Hepatocyte (in vitro differentiated cells): ENCODE results near the gene COQ10B.
"Not testable (repeated sequence)": the region's sequence is repeated elsewhere in the genome, so short reads cannot be mapped to it uniquely, and the experiment has no call there.

ENCODE experiments used
- EZH2phosphoT487 ChIP-seq: fragments of 200-600 bp; sonication (generic); IDR thresholded peaks from one replicate; pipeline ENCODE4 v1.6.1; 2018; ENCODE audit warnings: antibody characterized with exemption, mild to moderate bottlenecking, low read depth, moderate library complexity; ENCODE audit not compliant: unreplicated experiment, severe bottlenecking
- TF ChIP-seq, protein P1 (sequence below): fragments of 200-600 bp; sonication (generic); IDR thresholded peaks from 2 replicates; pipeline ENCODE4 v1.5.1; 2016; ENCODE audit warnings: antibody characterized with exemption, mild to moderate bottlenecking; ENCODE audit not compliant: poor library complexity

DNA sequence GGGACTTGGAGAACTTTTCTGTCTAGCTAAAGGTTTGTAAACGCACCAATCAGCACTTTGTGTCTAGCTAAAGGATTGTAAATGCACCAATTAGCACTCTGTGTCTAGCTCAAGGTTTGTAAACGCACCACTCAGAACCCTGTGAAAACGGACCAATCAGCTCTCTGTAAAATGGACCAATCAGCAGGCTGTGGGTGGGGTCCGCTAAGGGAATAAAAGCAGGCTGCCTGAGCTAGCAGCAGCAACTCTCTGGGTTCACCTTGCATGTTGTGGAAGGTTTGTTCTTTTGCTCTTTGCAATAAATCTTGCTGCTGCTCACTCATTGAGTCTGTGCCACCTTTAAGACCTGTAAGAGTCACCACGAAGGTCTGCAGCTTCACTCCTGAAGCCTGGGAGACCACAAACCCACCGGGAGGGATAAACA is 2.4 kb upstream of the COQ10B start:
- TF ChIP-seq, protein P1, sequence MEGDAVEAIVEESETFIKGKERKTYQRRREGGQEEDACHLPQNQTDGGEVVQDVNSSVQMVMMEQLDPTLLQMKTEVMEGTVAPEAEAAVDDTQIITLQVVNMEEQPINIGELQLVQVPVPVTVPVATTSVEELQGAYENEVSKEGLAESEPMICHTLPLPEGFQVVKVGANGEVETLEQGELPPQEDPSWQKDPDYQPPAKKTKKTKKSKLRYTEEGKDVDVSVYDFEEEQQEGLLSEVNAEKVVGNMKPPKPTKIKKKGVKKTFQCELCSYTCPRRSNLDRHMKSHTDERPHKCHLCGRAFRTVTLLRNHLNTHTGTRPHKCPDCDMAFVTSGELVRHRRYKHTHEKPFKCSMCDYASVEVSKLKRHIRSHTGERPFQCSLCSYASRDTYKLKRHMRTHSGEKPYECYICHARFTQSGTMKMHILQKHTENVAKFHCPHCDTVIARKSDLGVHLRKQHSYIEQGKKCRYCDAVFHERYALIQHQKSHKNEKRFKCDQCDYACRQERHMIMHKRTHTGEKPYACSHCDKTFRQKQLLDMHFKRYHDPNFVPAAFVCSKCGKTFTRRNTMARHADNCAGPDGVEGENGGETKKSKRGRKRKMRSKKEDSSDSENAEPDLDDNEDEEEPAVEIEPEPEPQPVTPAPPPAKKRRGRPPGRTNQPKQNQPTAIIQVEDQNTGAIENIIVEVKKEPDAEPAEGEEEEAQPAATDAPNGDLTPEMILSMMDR: not testable (repeated sequence)
- not testable (repeated sequence) for TF ChIP-seq EZH2phosphoT487
